ENCODE results near the gene PKNOX2. TPM values are rescaled to one million over a fixed set of nuclear protein-coding genes. Genes with fewer than 3 reads are reported as not detected.

The PKNOX2 gene
- total and polyA plus RNA-seq, 2 of the 4 experiments (the other 2 are of a cell fraction) = 0.72 to 2.3 TPM

GRCh38 chr11:125445731-125446130, 281.2 kb downstream of the PKNOX2 start:
- Histone ChIP-seq H3K9ac (ENCODE audit: low read depth, low read length) (no peak overlapping the region), H3K9me1 (ENCODE audit: insufficient read depth, low read length) (no peaks in the 10 kb centered on the region), H4K8ac (ENCODE audit: low read depth in 2 of 2, low read length in 2 of 2) (no peak overlapping the region), H2AK9ac (replicated peaks; ENCODE audit: low read depth, low read length, poor library complexity) (no peak overlapping the region), H3K4me1 (ENCODE audit: control insufficient read depth, insufficient read depth, low read length) (peaks cover 5% of the 10 kb centered on the region), H3K79me1 (ENCODE audit: low read depth in 1 of 2, low read length in 2 of 2) (no peaks in the 10 kb centered on the region), H2BK5ac (ENCODE audit: low read depth, low read length, poor library complexity, severe bottlenecking) (no peak overlapping the region), H3K36me3 (ENCODE audit: control insufficient read depth, insufficient read depth, low read length) (peaks cover 6% of the 10 kb centered on the region; the same call in 1 of the 2 replicates), H3K18ac (ENCODE audit: low read depth, low read length) (no peak overlapping the region), H4K20me1 (ENCODE audit: insufficient read depth, low read length) (no peaks in the 10 kb centered on the region), H3K4me2 (ENCODE audit: low read depth, low read length) (no peak overlapping the region), H3K56ac (ENCODE audit: extremely low read depth, insufficient read depth, low read length) (no peak overlapping the region), H3K4ac (ENCODE audit: low read depth, low read length) (no peak overlapping the region), H2AK5ac (ENCODE audit: low read depth, low read length) (no peak overlapping the region), H3K23ac (ENCODE audit: low read depth, low read length) (no peak overlapping the region), H3K9me3 (ENCODE audit: control insufficient read depth, insufficient read depth, low read length) (no peaks in the 10 kb centered on the region), H2AFZ (replicated peaks; ENCODE audit: low read length, poor library complexity) (no peak overlapping the region), H4K5ac (ENCODE audit: low read depth, low read length) (no peak overlapping the region), H2BK120ac (ENCODE audit: low read depth, low read length) (no peak overlapping the region), H3K27me3 (ENCODE audit: control insufficient read depth, insufficient read depth, low read length) (peaks cover 3% of the 10 kb centered on the region; the same call in 1 of the 2 replicates), H3K27ac (ENCODE audit: insufficient read depth, low read length) (no peak overlapping the region), H3K14ac (replicated peaks; ENCODE audit: low read depth, low read length) (no peak overlapping the region), H2BK15ac (ENCODE audit: low read depth, low read length) (no peak overlapping the region), H2BK20ac (ENCODE audit: low read depth, low read length) (no peak overlapping the region), H3K4me3 (ENCODE audit: insufficient read depth, low read depth, low read length) (no peak overlapping the region), H4K91ac (ENCODE audit: insufficient read depth, low read depth, low read length) (no peak overlapping the region)
- no peak for DNase-seq
- WGBS, 2 experiments (ENCODE audit: extremely low coverage in 2 of 2, insufficient read length in 1 of 2) = 84% methylated on average over 7 of the region's 12 CpGs; no CpG with 5 or more reads in 1 of the 2 experiments
- no TSS peak for BruUV-seq (replicated peaks)
- in situ Hi-C loops (cut with MboI; ENCODE audit: low sequenced_read_pairs) = no loop called here
- CTCF ChIA-PET = no interaction called here
- ATAC-seq (ENCODE audit: low read depth) = no peak
- dilution Hi-C loops (cut with HindIII; ENCODE audit: low sequenced_read_pairs, unreplicated experiment) = no loop called here
- TF ChIP-seq POLR2A (IDR thresholded peaks at IDR 0.05; ENCODE audit: low read depth, low read length) (no peak), RAD21 (IDR thresholded peaks at IDR 0.05; ENCODE audit: low read length) (no peak), ELK1 (IDR thresholded peaks at IDR 0.05; ENCODE audit: borderline replicate concordance, low read depth, low read length) (no peak), MAZ (IDR thresholded peaks at IDR 0.05; ENCODE audit: borderline replicate concordance, low read depth, low read length) (no peak), RFX5 (IDR thresholded peaks at IDR 0.05; ENCODE audit: low read depth, low read length) (no peak), CHD1 (IDR thresholded peaks at IDR 0.05; ENCODE audit: low read depth, low read length) (no peak)
- TF ChIP-seq, protein P1, sequence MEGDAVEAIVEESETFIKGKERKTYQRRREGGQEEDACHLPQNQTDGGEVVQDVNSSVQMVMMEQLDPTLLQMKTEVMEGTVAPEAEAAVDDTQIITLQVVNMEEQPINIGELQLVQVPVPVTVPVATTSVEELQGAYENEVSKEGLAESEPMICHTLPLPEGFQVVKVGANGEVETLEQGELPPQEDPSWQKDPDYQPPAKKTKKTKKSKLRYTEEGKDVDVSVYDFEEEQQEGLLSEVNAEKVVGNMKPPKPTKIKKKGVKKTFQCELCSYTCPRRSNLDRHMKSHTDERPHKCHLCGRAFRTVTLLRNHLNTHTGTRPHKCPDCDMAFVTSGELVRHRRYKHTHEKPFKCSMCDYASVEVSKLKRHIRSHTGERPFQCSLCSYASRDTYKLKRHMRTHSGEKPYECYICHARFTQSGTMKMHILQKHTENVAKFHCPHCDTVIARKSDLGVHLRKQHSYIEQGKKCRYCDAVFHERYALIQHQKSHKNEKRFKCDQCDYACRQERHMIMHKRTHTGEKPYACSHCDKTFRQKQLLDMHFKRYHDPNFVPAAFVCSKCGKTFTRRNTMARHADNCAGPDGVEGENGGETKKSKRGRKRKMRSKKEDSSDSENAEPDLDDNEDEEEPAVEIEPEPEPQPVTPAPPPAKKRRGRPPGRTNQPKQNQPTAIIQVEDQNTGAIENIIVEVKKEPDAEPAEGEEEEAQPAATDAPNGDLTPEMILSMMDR (conservative IDR thresholded peaks at IDR 0.05; ENCODE audit: low read depth, low read length) = no peak
- intact Hi-C loops (cut with micrococcal nuclease) = no loop called here
- POLR2A ChIA-PET (ENCODE audit: unreplicated experiment) = no interaction called here

Measured in IMR-90 (cell line).